IMR-90 (cell line): ENCODE data around the gene CBLN2. TPM values are rescaled to one million over a fixed set of nuclear protein-coding genes. Genes with fewer than 3 reads are reported as not detected.

Experiments
- ATAC-seq: fragments of 200-7000 bp; cut with Tn5 transposase; 2 replicates; pipeline ENCODE4 v1.9.1; 2020; ENCODE audit warnings: low read depth, mild to moderate bottlenecking, moderate library complexity
- BruUV-seq: library from RNA; stranded (reverse); fragments of 400-500 nt; replicated peaks from 2 replicates; lab custom pipeline; 2021; lab: Mats Ljungman, UMichigan
- CTCF ChIA-PET: fragments of 300-600 bp; formaldehyde crosslinking; extraction: SDS; loops from one replicate; lab custom pipeline; 2021; ENCODE audit warnings: antibody characterized with exemption; lab: Yijun Ruan, JAX
- POLR2A ChIA-PET: fragments of 300-600 bp; sonication (Branson Sonifier 250); formaldehyde crosslinking; loops from one replicate; lab custom pipeline; 2022; ENCODE audit warnings: antibody characterized with exemption; ENCODE audit not compliant: unreplicated experiment; lab: Charles Lee
- DNase-seq: peaks from one replicate; pipeline ENCODE4 v3.0.0; 2013
- H2AFZ ChIP-seq: replicated peaks from 2 replicates; pipeline ENCODE3; 2013; ENCODE audit warnings: low read length, mild to moderate bottlenecking; ENCODE audit not compliant: poor library complexity
- H2AK5ac ChIP-seq: 2 replicates; pipeline ENCODE4 v1.6.1; 2013; ENCODE audit warnings: low read depth, low read length, inconsistent platforms
- H2AK9ac ChIP-seq: replicated peaks from 2 replicates; pipeline ENCODE3; 2013; ENCODE audit warnings: mild to moderate bottlenecking, low read depth, low read length, moderate library complexity; ENCODE audit not compliant: poor library complexity
- H2BK120ac ChIP-seq: 2 replicates; pipeline ENCODE4 v1.6.1; 2013; ENCODE audit warnings: low read depth, low read length, inconsistent platforms
- H2BK15ac ChIP-seq: 3 replicates; pipeline ENCODE4 v1.6.1; 2013; ENCODE audit warnings: low read depth, low read length, inconsistent platforms
- H2BK20ac ChIP-seq: 2 replicates; pipeline ENCODE4 v1.6.1; 2013; ENCODE audit warnings: low read depth, mild to moderate bottlenecking, inconsistent platforms, low read length, moderate library complexity
- H2BK5ac ChIP-seq: 2 replicates; pipeline ENCODE4 v1.6.1; 2013; ENCODE audit warnings: mild to moderate bottlenecking, low read depth, low read length, inconsistent platforms; ENCODE audit not compliant: poor library complexity, severe bottlenecking
- H3K14ac ChIP-seq: replicated peaks from 2 replicates; pipeline ENCODE4 v1.6.1; 2013; ENCODE audit warnings: low read depth, low read length, inconsistent platforms
- H3K18ac ChIP-seq: 2 replicates; pipeline ENCODE4 v1.6.1; 2013; ENCODE audit warnings: low read depth, low read length, control low read depth
- H3K23ac ChIP-seq: 2 replicates; pipeline ENCODE4 v1.6.1; 2013; ENCODE audit warnings: low read depth, low read length, inconsistent platforms
- H3K27ac ChIP-seq: 2 replicates; pipeline ENCODE4 v1.5.1; 2013; ENCODE audit warnings: mild to moderate bottlenecking, control low read depth, low read length; ENCODE audit not compliant: insufficient read depth
- H3K27me3 ChIP-seq: 2 replicates; pipeline ENCODE4 v1.6.1; 2013; ENCODE audit warnings: low read length; ENCODE audit not compliant: control insufficient read depth, insufficient read depth
- H3K36me3 ChIP-seq: 2 replicates; pipeline ENCODE4 v1.6.1; 2013; ENCODE audit warnings: low read length, mixed read lengths; ENCODE audit not compliant: control insufficient read depth, insufficient read depth
- H3K4ac ChIP-seq: 2 replicates; pipeline ENCODE4 v1.6.1; 2013; ENCODE audit warnings: low read depth, low read length, inconsistent platforms
- H3K4me1 ChIP-seq: 2 replicates; pipeline ENCODE4 v1.6.1; 2013; ENCODE audit warnings: low read length, mixed read lengths; ENCODE audit not compliant: control insufficient read depth, insufficient read depth
- H3K4me2 ChIP-seq: 2 replicates; pipeline ENCODE4 v1.6.1; 2013; ENCODE audit warnings: low read depth, mild to moderate bottlenecking, control low read depth, low read length, moderate library complexity
- H3K4me3 ChIP-seq: 2 replicates; pipeline ENCODE4 v1.5.1; 2013; ENCODE audit warnings: low read depth, mild to moderate bottlenecking, control low read depth, low read length, moderate library complexity; ENCODE audit not compliant: insufficient read depth
- H3K56ac ChIP-seq: 2 replicates; pipeline ENCODE4 v1.6.1; 2013; ENCODE audit warnings: low read length, inconsistent platforms; ENCODE audit not compliant: insufficient read depth; ENCODE audit errors: extremely low read depth
- H3K79me1 ChIP-seq, 2 experiments: 2 replicates each; pipeline ENCODE4 v1.6.1; 2013; ENCODE audit warnings: low read length in 2 of 2, inconsistent platforms in 1 of 2, low read depth in 1 of 2
- H3K9ac ChIP-seq: 2 replicates; pipeline ENCODE4 v1.6.1; 2013; ENCODE audit warnings: low read depth, low read length, control low read depth
- H3K9me1 ChIP-seq: 2 replicates; pipeline ENCODE4 v1.6.1; 2013; ENCODE audit warnings: low read length, inconsistent platforms; ENCODE audit not compliant: insufficient read depth
- H3K9me3 ChIP-seq: 2 replicates; pipeline ENCODE4 v1.6.1; 2013; ENCODE audit warnings: low read length; ENCODE audit not compliant: control insufficient read depth, insufficient read depth
- H4K20me1 ChIP-seq: 2 replicates; pipeline ENCODE4 v1.6.1; 2013; ENCODE audit warnings: low read length, inconsistent platforms; ENCODE audit not compliant: insufficient read depth
- H4K5ac ChIP-seq: 2 replicates; pipeline ENCODE4 v1.6.1; 2013; ENCODE audit warnings: mild to moderate bottlenecking, low read depth, low read length, control low read depth
- H4K8ac ChIP-seq, 2 experiments: 2 replicates each; pipeline ENCODE4 v1.6.1; 2013; ENCODE audit warnings: low read depth in 2 of 2, low read length in 2 of 2, control low read depth in 1 of 2, inconsistent platforms in 1 of 2
- H4K91ac ChIP-seq: 2 replicates; pipeline ENCODE4 v1.6.1; 2013; ENCODE audit warnings: low read depth, low read length, inconsistent platforms; ENCODE audit not compliant: insufficient read depth
- BHLHE40 ChIP-seq: fragments of 150-350 bp; IDR thresholded peaks from 2 replicates; pipeline ENCODE4 v1.6.1; 2016; ENCODE audit warnings: mild to moderate bottlenecking, low read depth, low read length
- CEBPB ChIP-seq: IDR thresholded peaks from 2 replicates; pipeline ENCODE4 v1.6.1; 2012; ENCODE audit warnings: low read depth, low read length, improper control_type of control experiment
- CHD1 ChIP-seq: IDR thresholded peaks from 2 replicates; pipeline ENCODE4 v1.6.1; 2012; ENCODE audit warnings: low read depth, low read length, improper control_type of control experiment
- CTCF ChIP-seq: conservative IDR thresholded peaks from 2 replicates; pipeline ENCODE4 v1.5.1; 2012; ENCODE audit warnings: mild to moderate bottlenecking, low read depth, low read length, improper control_type of control experiment
- ELK1 ChIP-seq: fragments of 150-350 bp; IDR thresholded peaks from 2 replicates; pipeline ENCODE4 v1.6.1; 2016; ENCODE audit warnings: low read depth, mild to moderate bottlenecking, low read length, moderate library complexity, borderline replicate concordance
- FOS ChIP-seq: fragments of 150-350 bp; IDR thresholded peaks from 2 replicates; pipeline ENCODE4 v1.6.1; 2016; ENCODE audit warnings: low read depth, low read length
- MAFK ChIP-seq: IDR thresholded peaks from 2 replicates; pipeline ENCODE4 v1.6.1; 2012; ENCODE audit warnings: low read depth, low read length, improper control_type of control experiment
- MAZ ChIP-seq: IDR thresholded peaks from 2 replicates; pipeline ENCODE4 v1.6.1; 2012; ENCODE audit warnings: low read depth, mild to moderate bottlenecking, low read length, improper control_type of control experiment, moderate library complexity, borderline replicate concordance
- MXI1 ChIP-seq: IDR thresholded peaks from 2 replicates; pipeline ENCODE4 v1.6.1; 2012; ENCODE audit warnings: low read depth, mild to moderate bottlenecking, low read length, moderate library complexity, borderline replicate concordance
- NFE2L2 ChIP-seq: fragments of 150-350 bp; IDR thresholded peaks from 2 replicates; pipeline ENCODE4 v1.6.1; 2016; ENCODE audit warnings: low read depth, mild to moderate bottlenecking, low read length
- POLR2A ChIP-seq: IDR thresholded peaks from 2 replicates; pipeline ENCODE4 v1.6.1; 2012; ENCODE audit warnings: mild to moderate bottlenecking, low read depth, low read length
- RAD21 ChIP-seq: IDR thresholded peaks from 2 replicates; pipeline ENCODE4 v1.6.1; 2012; ENCODE audit warnings: low read length, improper control_type of control experiment
- RCOR1 ChIP-seq: IDR thresholded peaks from 2 replicates; pipeline ENCODE4 v1.6.1; 2012; ENCODE audit warnings: mild to moderate bottlenecking, low read length, improper control_type of control experiment; ENCODE audit not compliant: insufficient replicate concordance
- RFX5 ChIP-seq: IDR thresholded peaks from 2 replicates; pipeline ENCODE4 v1.8.0; 2012; ENCODE audit warnings: low read depth, mild to moderate bottlenecking, low read length, moderate library complexity
- SMC3 ChIP-seq: fragments of 150-350 bp; IDR thresholded peaks from 2 replicates; pipeline ENCODE4 v1.6.1; 2016; ENCODE audit warnings: low read depth, mild to moderate bottlenecking, antibody characterized with exemption, low read length, moderate library complexity
- USF2 ChIP-seq: fragments of 150-350 bp; IDR thresholded peaks from 2 replicates; pipeline ENCODE4 v1.6.1; 2017; ENCODE audit warnings: mild to moderate bottlenecking, antibody characterized with exemption, low read length, low read depth
- WGBS, 2 experiments: methylation state at CpG; one replicate each; pipeline versions ENCODE4 v1.1.5 to v1.1.7; 2013; ENCODE audit warnings: missing lambda C conversion rate in 2 of 2; ENCODE audit not compliant: insufficient read length in 1 of 2; ENCODE audit errors: extremely low coverage in 2 of 2; 5-methylcytosine and 5-hydroxymethylcytosine counted together
- dilution Hi-C: fragments of 300-500 bp; cut with HindIII; formaldehyde crosslinking; loops from one replicate; pipeline ENCODE4 v1.14.3; 2018; ENCODE audit warnings: low sequenced_read_pairs; ENCODE audit not compliant: unreplicated experiment
- in situ Hi-C: fragments of 300-500 bp; cut with MboI; formaldehyde crosslinking; loops from 3 replicates; pipeline ENCODE4 v1.14.3; 2019; ENCODE audit warnings: low sequenced_read_pairs, inconsistent platforms, mixed read lengths
- intact Hi-C: fragments of 100-400 bp; cut with micrococcal nuclease; formaldehyde crosslinking; loops from 2 replicates; pipeline ENCODE4 v1.10.0; 2022
- polyA plus RNA-seq, 3 experiments: library from polyadenylated mRNA; depleted of rRNA; stranded (reverse); fragments of >200 nt; gene quantifications; 2 replicates each; pipeline ENCODE4 v1.2.3, GENCODE V29; 2012; ENCODE audit warnings: low replicate concordance in 1 of 3
- total RNA-seq: library from RNA; depleted of rRNA; stranded (reverse); fragments of >200 nt; gene quantifications from 2 replicates; pipeline ENCODE4 v1.2.3, GENCODE V29; 2012

Gene CBLN2
- total and polyA plus RNA-seq, 2 of the 4 experiments (the other 2 are of a cell fraction), result not detected

- Histone ChIP-seq H3K14ac (no peak overlapping the region), H3K56ac (no peak overlapping the region), H2AK9ac (no peak overlapping the region), H2AFZ (no peak overlapping the region), H3K23ac (no peak overlapping the region), H3K27me3 (no peaks in the 10 kb centered on the region), H3K18ac (no peak overlapping the region), H3K4me2 (no peak overlapping the region), H3K4me3 (no peak overlapping the region), H3K4ac (no peak overlapping the region), H3K79me1 (no peaks in the 10 kb centered on the region), H3K9me1 (no peaks in the 10 kb centered on the region), H3K9ac (no peak overlapping the region), H4K20me1 (no peaks in the 10 kb centered on the region), H3K4me1 (no peaks in the 10 kb centered on the region), H2BK15ac (no peak overlapping the region), H2AK5ac (no peak overlapping the region), H4K91ac (no peak overlapping the region), H3K9me3 (peaks cover 22% of the 10 kb centered on the region), H2BK120ac (no peak overlapping the region), H3K36me3 (no peaks in the 10 kb centered on the region), H4K8ac (no peak overlapping the region), H4K5ac (no peak overlapping the region), H3K27ac (no peak overlapping the region), H2BK20ac (no peak overlapping the region), H2BK5ac (no peak overlapping the region)
- intact Hi-C loops (no loop called here), in situ Hi-C loops (no loop called here), dilution Hi-C loops (no loop called here)
- POLR2A ChIA-PET, result no interaction called here
- no TSS peak for BruUV-seq
- CTCF ChIA-PET, result interaction anchor here (0.6 kb wide), 2 partner anchors 70 to 236 kb away, joined by 3 to 6 read pairs; no protein-coding TSS in a partner anchor
- 27% methylated on average over 2 of the region's 5 CpGs; no CpG with 5 or more reads in 1 of the 2 experiments for WGBS, 2 experiments
- ATAC-seq (no peak), DNase-seq (no peak)
- TF ChIP-seq FOS (no peak), RFX5 (no peak), SMC3 (no peak), CTCF (no peak), NFE2L2 (no peak), USF2 (no peak), RCOR1 (no peak), MAFK (no peak), MAZ (no peak), CEBPB (no peak), RAD21 (no peak), POLR2A (no peak), CHD1 (no peak), BHLHE40 (no peak), MXI1 (no peak), ELK1 (no peak)
Measured at GRCh38 chr18:72588360-72588759, 44.2 kb upstream of the CBLN2 start.
